ENCODE data around the gene SMPD3.

DNA sequence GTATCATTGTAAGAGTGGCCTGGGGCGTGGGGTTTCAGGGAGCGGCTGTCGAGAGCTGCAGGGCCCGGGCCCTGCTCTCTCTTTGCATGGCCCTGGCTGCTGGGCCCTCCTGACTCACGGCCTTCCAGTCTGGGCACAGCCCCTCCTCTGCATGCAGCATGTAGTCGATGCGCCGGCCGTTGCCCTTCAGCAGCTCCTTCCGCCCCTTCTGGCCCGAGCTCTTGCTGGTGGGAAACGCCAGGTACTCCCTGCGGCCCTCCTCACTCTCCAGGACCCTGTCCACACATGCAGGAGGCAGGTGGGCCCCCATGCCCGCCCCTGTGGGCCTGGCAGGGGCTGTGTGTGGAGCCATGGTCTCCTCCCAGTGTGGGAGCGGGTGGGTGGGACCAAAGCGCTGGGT lies 86.8 kb downstream of the SMPD3 start:
- TF ChIP-seq CTCF (IDR thresholded peaks at IDR 0.05) (no peak), POLR2A (IDR thresholded peaks at IDR 0.05) (no peak)
